Stimulated activated CD4-positive, alpha-beta T cell treated with anti-CD3 and anti-CD28 coated beads, Interleukin-2, amount 100 ng/mL, for 4 hours (primary cell): ENCODE data around the gene LSM12.
A peak's percentile ranks its signal among the peaks of the same experiment; 100 is the strongest.
"Not testable (repeated sequence)": the region's sequence is repeated elsewhere in the genome, so short reads cannot be mapped to it uniquely, and the experiment has no call there.

Experiments used
- DNase-seq: peaks from one replicate; pipeline ENCODE4 v3.0.0-alpha.2; 2020; ENCODE audit warnings: low read depth

LSM12 gene

DNA sequence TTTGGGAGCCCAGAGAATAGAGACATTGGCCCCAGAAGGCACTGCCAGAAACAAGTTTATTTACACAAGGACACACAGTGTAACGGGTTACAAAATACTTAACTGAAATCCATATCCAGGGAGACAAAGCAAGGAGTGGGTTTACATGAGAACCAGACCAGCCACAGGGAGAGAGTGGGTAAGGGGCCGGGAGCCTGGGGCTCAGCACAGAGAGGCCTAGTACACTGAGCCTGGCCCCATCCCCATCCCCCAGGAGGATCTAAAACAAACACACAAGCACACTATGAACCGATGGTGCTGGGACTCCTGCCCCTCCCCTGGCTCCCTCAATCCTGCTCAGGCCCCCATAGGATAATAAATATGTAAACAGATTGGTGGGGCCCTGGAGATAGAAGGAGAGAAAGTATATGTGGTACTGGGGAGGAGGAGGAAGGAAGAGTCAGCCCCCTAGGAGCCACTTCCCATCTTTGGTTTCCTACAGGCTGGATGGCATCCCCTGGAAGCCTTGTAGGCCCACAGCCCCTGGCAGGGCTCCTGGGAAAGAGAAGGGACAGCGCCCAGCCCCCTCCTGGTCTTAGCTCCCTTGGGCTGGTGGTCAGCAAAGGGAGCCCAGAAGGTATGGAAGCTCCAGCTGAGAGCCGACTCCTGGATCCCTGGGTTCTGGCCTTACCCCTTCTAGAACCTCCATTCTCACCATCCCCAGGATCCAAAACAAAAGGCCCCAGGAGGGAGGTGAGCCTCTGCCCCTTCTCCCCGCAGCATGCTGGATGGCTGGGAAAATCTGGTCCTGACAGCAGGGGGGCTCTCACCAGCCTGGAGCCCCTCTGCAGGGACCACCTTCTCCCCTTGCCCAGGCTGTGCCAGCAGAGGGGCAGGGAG is 10.5 kb upstream of the LSM12 start:
- DNase-seq: no peak

DNA sequence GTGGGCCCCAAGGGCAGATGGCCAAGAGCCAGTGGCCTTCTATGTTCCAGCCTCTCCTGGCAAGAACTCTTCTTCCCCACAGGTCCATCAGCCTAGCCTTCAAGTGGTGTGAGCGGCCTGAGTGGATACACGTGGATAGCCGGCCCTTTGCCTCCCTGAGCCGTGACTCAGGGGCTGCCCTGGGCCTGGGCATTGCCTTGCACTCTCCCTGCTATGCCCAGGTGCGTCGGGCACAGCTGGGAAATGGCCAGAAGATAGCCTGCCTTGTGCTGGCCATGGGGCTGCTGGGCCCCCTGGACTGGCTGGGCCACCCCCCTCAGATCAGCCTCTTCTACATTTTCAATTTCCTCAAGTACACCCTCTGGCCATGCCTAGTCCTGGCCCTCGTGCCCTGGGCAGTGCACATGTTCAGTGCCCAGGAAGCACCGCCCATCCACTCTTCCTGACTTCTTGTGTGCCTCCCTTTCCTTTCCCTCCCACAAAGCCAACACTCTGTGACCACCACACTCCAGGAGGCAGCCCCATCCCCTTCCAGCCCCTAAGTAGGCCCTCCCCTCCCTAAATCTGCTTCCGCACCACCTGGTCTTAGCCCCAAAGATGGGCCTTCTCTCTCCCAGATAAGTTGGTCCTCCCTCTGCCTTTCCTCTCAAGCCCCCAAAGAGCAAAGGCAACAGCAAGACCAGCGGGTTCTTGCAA is 9.3 kb upstream of the LSM12 start:
- no peak for DNase-seq

DNA sequence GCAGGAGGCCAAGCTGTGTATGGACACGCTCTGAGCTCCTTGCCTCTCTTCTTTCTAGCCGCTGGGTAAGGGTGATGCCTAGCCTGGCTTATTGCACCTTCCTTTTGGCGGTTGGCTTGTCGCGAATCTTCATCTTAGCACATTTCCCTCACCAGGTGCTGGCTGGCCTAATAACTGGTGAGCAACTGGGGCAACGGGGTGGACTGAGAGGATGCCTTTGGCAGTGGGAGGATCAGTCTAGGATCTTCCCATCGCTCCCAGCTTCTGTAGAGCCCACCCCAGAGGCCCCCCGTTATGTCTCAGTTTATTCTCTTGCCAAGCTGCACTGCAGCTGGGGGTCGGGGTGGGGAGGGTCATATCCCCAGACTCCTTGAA is 8.4 kb upstream of the LSM12 start:
- DNase-seq: no peak

DNA sequence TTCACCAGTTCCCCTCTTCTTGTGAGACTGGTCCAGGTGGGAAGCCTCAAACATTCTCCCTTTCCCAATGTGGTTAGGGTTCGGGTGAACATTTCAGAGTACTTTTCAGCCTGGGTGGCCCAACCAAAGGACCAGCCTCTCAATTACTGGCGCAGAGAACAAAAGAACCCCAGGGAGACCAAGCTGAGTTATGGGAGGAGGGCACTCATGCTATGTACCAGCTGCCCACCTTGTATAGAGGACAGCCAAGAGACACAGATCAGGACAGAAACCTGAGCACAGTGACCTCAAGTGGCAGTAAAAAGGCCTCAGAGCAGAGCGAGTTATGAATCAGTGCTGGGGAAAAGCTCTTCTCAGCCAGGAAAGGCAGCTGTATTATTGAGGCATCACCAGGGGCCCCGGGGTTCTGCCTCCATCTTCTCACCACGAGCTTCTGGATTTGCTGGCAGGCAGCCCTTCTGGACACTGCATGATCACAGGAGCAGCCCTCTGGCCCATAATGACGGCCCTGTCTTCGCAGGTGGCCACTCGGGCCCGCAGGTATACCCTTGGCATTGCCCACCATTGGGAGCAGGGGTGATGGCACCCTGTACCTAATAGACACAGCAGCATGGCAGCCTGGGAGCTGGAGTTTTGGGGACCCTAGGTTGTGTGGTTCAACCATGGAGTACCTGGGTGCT is 7.9 kb upstream of the LSM12 start:
- no peak for DNase-seq

DNA sequence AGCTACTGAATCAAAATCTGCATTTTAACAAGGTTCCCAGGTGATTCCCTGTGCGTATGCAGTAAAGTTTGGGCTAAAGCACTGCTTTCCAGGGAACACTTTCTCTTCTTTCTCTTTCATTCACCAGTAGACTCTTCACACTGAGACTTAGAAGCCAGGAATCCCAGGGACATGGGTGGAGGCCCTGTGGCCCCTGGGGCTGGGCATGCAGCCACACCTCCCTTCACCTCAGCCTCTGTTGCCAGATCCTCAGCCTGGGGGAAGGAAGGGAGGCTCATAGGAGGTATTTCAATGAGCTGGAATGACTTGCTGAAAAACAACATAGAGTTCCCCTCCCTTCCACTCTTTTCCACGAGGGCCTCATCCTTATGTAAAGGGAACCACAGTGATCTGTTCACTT is 5.3 kb upstream of the LSM12 start:
- DNase-seq: no peak

DNA sequence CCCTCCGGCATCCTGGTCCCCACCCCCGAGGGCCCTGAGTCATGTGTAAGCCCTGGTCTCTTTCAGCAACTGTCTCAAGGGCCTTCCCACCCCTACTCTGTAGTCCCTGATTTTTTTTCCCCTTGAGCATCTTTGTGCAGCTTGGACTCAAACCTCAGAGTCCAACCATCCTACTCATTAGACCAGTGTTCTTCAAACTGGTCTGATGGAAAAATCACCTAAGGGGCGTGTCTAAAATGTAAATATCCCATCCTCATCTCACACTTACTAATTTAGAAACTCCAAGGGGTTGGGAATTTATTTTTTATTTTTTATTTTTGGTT is 4.7 kb upstream of the LSM12 start:
- DNase-seq: peak; percentile 55

DNA sequence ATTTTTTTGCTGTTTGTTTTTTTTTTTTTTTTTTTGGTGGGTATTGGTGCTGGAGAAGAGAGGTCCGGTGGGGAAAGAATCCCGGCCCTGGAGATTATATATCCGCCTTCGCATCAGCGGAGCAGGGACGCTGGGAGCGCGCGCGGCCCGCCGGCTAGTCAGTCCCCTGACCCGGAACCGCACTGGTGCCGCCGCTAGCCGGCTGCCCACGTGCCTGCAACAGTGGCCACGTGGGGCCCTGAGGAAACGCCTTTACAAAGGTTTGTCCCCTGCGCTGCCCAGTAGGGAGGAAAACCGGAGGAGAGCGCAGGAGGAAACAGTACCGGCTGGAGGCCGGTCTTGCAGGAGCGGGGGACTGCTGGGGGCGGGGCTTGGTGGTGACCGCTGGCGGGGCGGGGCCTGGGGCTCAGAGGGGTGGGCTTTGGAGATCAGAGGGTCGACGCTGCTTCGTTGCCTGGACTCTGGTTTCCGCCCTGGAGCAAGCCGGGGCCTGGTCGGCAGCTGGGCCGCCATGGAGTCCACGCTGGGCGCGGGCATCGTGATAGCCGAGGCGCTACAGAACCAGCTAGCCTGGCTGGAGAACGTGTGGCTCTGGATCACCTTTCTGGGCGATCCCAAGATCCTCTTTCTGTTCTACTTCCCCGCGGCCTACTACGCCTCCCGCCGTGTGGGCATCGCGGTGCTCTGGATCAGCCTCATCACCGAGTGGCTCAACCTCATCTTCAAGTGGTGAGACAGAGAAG is 4.2 kb upstream of the LSM12 start, which contains the start of gene G6PC3:
Gene G6PC3, plus strand, starts transcription at position 281 of the 743 bp plus-strand sequence. Its CDS starts 231 bp downstream, at position 512.
- DNase-seq: peak; percentile 56

DNA sequence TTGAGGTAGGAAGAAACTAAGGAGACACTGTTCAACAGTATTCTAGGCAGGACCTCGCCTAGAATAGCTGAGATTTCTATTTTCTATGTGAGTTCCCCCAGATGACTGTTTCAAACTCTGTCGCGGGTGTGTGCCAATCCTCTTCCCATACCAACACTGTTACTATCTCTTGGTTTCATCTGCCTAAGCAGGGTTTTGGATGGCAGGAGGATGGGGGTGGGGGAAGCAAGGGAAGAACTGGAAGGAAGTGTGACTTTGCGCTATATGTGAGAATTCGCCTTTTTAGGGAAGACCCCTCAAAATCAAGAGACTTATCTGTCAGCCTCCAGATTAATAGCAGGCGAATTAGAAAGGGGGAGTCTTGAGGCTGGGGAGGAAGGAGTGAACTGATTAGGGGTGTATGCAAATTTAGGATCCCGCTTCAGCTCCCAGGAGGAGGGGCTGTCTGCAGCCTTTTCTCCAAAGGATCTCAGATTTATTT is 3.5 kb upstream of the LSM12 start:
- DNase-seq: no peak

DNA sequence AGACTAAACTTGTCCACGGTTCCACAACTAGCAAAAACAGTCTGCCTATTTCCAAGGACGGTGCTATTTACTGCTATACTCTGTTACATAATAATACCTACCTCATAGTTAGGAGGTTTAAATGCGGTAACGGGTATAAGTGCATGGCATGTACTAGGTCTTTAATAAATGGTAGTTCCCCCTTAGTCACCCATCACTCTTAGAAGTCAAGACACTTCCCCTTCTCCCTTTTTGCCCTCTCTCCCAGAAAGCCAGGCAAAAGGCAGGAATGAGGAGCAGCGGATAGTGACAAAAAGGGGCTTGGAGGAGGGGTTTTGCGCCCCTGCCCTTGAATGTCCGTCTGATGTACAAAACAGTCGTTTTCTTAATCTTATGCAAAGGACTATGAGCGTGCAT is 1.1 kb upstream of the LSM12 start:
- no peak for DNase-seq

DNA sequence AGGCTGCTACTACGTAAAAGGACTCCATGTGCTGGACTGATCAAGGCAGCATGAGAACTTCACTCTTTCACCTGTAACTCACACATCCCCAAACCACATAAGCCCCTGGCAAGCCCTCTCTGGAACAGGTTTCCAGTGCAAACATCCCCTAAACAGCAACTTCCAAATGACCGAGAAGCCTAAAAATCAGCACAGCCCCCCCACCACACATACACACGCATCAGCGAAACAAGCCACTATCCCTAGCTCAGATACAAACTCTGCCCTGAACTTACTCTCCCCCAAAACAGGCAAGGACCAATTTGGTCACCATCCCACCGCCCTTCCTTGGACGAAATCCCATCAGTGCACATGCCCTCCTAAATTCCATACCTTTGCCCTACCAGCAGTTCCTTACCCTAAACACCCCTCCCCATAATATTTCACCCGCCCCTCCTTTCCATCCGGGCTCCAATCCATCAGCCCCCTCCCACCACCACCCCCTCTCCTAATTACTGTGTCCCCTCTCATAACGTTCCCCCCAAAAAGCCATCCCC is 735 bp downstream of the LSM12 start:
- no peak for DNase-seq

DNA sequence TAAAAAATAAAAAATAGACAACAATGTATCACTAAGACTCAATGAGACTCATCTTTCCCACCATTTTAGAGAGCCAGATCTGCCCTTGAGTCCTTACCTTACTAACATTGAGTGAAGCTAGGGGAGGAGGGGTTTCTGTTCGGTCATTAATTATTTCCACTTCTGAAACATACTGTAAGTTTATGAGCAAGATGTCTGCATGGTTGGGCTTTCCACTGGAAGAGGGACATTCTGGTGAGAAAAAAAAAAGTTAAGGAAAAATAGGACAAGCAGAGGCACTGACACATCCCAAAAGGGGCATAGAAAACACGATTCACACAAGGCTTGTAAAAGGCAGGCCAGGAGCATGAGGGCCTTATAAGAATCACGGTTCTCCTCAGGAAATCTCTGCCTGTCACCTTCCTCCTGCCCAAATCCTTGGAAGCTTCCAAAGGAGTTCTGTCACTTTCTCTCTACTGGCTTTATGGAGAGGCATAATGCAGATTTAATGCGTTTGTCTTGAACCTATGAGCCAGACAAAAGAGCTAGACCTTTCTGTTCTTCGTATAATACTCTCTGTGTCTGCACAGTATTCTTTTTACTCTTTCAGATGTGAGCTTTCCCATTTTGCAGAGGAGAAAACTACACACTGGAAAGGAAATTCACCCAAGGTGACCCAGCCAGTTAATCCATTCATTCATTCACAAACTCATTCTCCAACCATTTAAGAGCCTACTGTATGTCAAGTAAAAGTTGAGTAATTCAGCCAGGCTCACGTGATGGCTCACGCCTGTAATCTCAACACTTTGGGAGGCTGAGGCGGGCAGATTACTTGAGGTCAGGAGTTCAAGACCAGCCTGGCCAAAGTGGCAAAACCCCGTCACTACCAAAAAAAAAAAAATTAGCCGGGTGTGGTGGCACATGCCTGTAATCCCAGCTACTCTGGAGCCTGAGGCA is 2.5 kb downstream of the LSM12 start:
- DNase-seq: no peak

DNA sequence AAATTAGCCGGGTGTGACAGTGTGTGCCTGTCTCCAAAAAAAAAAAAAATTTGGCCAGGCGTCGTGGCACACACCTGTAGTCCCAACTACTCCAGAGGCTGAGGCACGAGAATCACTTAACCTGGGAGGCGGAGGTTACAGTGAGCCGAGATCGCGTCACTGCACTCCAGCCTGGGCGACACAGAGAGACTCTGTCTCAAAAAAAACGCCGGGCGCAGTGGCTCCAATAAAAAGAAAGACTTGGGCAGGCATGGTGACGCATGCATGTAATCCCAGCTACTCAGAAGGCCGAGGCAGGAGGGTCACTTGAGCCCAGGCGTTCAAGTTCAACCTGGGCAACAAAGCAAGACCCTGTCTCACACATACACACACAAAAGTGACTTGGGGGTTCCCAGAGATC is 3.6 kb downstream of the LSM12 start:
- no peak for DNase-seq

DNA sequence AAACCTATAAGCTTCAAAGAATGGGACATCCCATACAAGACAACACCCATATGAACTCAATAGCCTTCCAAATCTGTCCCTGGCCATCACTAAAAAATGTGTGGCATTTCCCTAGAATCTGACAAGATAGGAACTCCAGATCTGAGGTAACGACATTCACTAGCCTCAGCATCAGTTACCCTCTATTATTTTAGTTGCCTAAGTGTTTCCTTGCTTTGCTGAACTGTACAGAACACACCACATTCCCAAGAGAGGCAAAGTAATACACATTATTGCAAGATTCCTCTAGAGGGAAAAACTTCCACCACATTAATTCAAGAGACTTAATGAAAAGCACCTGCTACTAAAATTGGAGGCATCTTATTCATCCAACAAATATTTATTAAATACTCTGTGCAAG is 5.0 kb downstream of the LSM12 start:
- no peak for DNase-seq

DNA sequence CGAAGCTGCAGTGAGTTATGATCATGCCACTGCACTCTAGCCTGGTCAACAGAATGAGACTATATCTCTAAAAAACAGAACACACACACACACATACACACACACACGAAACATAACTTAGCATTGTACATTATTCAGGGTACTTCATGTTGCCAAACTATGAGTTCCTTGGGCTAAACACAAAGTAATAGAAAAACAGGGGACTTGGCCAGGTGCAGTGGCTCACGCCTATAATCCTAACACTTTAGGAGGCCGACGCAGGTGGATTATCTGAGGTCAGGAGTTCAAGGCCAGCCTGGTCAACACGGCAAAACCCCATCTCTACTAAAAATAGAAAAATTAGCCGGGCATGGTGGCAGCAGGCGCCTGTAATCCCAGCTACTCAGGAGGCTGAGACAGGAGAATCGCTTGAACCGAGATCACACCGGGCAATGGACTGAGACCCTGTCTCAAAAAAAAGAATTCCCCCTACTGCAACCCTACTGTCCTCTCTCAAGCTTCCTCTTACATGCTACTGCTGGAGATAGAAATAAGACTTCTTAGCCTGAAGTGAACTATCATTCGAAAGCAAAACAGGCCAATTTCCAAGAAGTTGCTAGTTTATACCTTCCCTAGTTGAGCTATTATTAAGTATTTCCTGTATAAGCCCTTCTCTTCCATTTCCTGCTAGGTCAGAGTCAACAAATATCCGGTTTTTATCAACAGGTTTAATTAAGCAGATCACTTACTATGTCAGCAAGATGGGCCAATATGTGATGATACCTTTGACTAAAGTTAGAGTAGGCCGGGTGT is 7.2 kb downstream of the LSM12 start:
- no peak for DNase-seq

DNA sequence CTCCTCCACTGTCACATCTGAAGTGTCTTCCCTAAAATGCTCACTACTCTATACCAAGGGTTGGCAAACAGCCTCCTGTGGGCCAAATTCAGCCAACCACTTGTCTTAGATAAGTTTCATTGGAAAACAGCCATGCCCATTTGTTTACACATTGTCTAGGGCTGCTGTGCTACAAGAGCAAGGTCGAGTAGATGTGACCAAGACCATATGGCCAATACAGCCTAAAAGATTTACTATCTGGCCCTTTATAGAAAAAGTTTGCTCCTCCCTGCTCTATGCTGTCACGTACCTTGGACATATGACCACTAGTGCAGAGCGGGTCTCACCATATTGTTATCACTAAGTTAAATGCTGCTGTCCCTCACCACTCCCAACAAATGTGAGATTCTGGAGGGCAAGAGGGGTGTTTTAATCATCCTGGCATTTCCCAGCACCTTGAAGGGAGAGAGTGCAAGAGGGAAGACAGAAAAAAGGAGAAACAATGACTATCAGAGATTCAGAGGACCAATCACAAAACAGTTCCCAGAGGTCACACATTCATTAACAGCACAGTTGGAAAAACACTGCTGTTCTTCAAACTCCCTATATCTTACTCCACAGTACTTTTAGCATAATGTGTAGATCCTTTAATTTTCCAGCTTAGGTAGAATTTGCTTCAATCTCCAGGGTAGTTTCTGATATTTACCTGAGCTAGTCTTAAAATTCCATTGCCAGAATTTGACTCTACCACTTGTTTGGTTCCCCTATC is 13.2 kb downstream of the LSM12 start:
- DNase-seq: no peak

DNA sequence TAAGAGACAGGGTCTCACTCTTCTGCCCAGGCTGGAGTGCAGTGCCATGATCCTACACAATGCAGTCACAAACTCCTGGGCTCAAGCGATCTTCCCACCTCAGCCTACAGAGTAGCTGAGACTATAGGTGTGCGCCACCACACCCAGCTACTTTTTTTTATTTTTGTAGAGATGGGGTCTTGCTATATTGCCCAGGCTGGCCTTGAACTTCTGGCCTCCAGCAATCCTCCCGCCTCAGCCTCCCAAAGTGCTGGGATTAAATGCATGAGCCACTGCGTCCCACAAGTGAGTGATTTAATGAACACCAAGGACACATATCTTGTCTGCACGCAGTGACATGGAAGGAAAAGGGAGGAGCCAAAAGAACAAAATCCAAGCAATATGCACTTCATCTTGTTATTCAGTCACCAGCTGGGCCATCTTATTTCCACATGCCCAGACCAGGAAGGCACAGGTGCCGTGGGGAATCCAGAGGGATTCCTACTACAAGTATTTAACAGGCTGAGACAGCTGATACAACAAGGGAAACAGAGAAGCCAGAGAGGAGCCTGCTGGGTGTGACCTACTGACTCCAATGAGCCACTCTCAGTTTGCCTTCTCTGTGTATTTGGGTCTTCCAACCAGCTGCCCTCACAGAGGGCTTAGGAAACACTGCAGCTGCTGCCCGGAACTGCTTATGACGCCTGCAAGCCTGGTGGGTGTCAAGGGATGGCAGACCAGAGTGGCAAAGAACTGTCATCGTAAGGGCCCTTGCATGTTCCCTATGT is 17.0 kb downstream of the LSM12 start:
- no peak for DNase-seq

DNA sequence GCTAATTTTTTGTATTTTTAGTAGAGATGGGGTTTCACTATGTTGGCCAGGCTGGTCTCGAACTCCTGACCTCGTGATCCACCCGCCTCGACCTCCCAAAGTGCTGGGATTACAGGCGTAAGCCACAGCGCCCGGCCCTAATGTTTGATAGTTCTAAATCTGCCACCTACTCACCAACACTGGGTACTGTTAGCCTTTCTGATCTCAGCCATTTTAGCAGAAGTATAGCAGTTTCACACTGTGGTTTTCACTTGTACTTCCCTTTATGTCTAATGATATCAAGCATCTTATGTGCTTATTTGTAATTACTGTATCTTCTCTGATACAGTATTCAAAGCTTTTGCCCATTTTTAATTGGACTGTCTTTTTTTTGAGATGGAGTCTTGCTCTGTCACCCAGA is 19.6 kb downstream of the LSM12 start:
- not testable (repeated sequence) for DNase-seq

DNA sequence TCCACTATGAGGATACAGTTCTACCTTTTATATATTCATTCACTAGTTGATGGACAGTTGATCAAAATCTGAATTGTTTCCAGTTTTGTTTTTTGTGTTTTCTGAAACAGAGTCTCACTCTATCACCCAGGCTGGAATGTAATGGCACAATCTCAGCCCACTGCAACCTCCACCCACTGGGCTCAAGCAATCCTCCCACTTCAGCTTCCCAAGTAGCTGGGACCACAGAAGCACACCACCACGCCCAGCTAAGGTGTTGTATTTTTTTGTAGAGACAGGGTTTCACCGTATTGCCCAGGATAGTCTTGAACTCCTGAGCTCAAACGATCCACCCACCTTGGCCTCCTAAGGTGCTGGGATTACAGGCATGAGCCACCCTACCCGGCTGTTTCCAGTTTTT is 21.0 kb downstream of the LSM12 start:
- no peak for DNase-seq
